Left lung (tissue), 10 donors: Measurements from ENCODE around the gene PCBP3. TPM values are rescaled to one million over a fixed set of nuclear protein-coding genes. Genes with fewer than 3 reads are reported as not detected.

ENCODE experiments used
- ATAC-seq: fragments of 200-7000 bp; cut with Tn5 transposase; one replicate; pipeline ENCODE4 v1.9.1; 2020; ENCODE audit warnings: moderate library complexity
- DNase-seq, 4 donors: peaks; one replicate each; pipeline ENCODE4 v3.0.0-alpha.2; 2013 to 2020
- H3K27ac ChIP-seq, 2 donors: fragments of 200-600 bp; sonication (generic) in 1 of 2; one replicate each; pipeline versions ENCODE4 v1.5.0 to v1.8.0; 2020 to 2021
- H3K27me3 ChIP-seq, 2 donors: fragments of 200-600 bp; sonication (generic) in 1 of 2; one replicate each; pipeline versions ENCODE4 v1.5.0 to v1.8.0; 2020 to 2021
- H3K36me3 ChIP-seq, 2 donors: fragments of 200-600 bp; sonication (generic) in 1 of 2; one replicate each; pipeline versions ENCODE4 v1.5.0 to v1.8.0; 2020 to 2021
- H3K4me1 ChIP-seq, 2 donors: fragments of 200-600 bp; one replicate each; pipeline ENCODE4 v1.8.0; 2021
- H3K4me3 ChIP-seq, 2 donors: fragments of 200-600 bp; sonication (generic) in 1 of 2; one replicate each; pipeline versions ENCODE4 v1.5.0 to v1.8.0; 2020 to 2021; ENCODE audit warnings: mild to moderate bottlenecking in 1 of 2
- H3K9me3 ChIP-seq, 2 donors: fragments of 200-600 bp; sonication (generic) in 1 of 2; one replicate each; pipeline versions ENCODE4 v1.5.0 to v1.8.0; 2020 to 2021
- intact Hi-C, 2 donors: fragments of 100-400 bp; cut with DNase I; formaldehyde crosslinking; loops; one replicate each; pipeline versions ENCODE4 v1.11.2 to v1.14.2; 2022
- polyA plus RNA-seq, 6 donors: library from polyadenylated mRNA; unstranded; fragments of 120-200 nt; gene quantifications; one replicate each; pipeline ENCODE4 v1.2.1, GENCODE V29; 2013; ENCODE audit not compliant: insufficient read length in 6 of 6
- total RNA-seq, 2 donors: library from RNA; stranded (reverse); fragmentation: NEBNext Ultra II Directional; extraction: Animal tissue kit (Norgen Biotek cat#: 25700); gene quantifications; one replicate each; pipeline ENCODE4 v1.2.1, GENCODE V29; 2021
- TF ChIP-seq, protein P1 (sequence below), 2 donors: fragments of 200-600 bp; sonication (generic) in 1 of 2; IDR thresholded peaks; one replicate each; pipeline versions ENCODE4 v1.5.0 to v1.8.0; 2021; ENCODE audit warnings: antibody characterized with exemption in 2 of 2
- donor health status: DM: no; HTN: yes; CAD: no.
- donor health status: DM: no; HTN: no; CAD: no.

PCBP3 gene
- total and polyA plus RNA-seq, 8 donors = 2.1 to 13.8 (median 3.0) TPM

DNA sequence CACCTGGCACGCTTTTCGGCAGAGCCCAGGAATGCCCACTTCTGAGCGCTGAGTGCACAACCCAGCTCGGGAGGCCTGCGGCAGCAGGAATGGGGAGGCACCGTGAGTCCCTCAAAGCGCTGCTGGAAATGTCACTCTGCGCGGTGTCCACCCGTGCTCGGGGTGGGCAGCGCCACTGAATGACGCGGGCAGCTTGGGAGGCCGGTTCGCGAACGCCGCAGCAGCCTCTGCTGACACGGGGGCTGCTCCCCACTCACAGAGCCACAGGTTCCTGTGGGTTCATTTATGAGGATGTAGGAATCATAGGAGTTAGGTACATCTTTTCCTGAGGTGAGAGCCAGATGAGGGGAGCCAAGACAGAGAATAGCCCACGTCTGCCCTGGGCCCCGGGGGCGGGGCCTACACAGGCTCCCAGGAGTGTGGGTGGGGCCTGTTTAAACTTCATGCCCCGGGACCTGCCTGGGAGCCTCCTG is 191.3 kb downstream of the PCBP3 start:
- Histone ChIP-seq H3K27me3 (no peaks in the 10 kb centered on the region), H3K9me3 (peaks cover 0 to 9% of the 10 kb centered on the region in 2 donors), H3K4me1 (no peaks in the 10 kb centered on the region), H3K4me3 (no peak overlapping the region), H3K36me3 (no peaks in the 10 kb centered on the region), H3K27ac (no peak overlapping the region)
- no peak for ATAC-seq
- intact Hi-C loops = no loop called here
- TF ChIP-seq, protein P1, sequence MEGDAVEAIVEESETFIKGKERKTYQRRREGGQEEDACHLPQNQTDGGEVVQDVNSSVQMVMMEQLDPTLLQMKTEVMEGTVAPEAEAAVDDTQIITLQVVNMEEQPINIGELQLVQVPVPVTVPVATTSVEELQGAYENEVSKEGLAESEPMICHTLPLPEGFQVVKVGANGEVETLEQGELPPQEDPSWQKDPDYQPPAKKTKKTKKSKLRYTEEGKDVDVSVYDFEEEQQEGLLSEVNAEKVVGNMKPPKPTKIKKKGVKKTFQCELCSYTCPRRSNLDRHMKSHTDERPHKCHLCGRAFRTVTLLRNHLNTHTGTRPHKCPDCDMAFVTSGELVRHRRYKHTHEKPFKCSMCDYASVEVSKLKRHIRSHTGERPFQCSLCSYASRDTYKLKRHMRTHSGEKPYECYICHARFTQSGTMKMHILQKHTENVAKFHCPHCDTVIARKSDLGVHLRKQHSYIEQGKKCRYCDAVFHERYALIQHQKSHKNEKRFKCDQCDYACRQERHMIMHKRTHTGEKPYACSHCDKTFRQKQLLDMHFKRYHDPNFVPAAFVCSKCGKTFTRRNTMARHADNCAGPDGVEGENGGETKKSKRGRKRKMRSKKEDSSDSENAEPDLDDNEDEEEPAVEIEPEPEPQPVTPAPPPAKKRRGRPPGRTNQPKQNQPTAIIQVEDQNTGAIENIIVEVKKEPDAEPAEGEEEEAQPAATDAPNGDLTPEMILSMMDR (IDR thresholded peaks at IDR 0.05) = no peak
- DNase-seq = no peak

DNA sequence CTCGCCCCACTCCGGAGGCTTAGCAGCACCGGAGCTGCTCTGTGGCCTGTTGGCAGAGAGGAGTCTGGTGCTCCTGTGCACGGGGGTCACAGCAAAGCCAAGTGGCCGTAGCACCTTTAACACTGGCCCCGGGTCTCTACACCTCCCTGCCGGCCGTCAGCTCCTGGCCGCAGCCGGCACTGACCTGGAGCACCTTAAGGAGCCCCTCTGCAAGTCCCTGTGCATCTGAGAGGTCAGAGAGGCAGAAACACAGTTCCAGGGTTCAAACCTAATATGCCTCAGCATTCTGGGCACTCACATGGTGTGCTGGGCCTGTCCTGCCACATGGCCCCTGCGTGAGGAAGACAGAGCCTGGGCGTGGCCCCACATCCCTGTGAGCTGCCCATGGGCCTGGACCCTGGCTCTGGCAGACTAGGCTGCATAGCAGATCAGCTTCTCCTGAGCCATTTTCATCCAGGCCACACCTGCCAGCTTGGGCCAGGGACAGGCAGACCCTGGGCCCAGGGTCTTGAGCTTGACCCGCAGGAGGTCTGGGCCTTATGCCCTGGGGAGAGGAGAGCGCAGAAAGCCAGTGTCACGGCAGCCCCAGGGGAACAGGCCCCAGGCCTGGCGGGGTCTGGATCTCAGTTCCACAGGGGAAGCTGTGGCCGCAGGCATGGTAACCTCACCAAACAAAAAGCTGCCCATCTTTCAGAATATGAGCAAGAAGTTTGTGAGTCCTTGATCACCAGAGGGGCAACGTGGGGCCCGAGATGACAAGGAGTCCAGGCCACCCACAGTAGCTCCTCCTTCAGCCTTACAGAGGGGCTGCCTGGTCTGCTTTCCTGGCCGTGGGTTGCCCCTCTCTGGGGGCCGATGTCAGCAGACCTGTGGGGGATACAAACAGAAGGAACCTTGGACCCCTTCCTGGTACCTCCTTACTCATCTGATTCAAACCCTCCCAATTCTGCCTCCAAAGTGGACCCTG is 192.1 kb downstream of the PCBP3 start:
- TF ChIP-seq, protein P1 (IDR thresholded peaks at IDR 0.05) = no peak
- Histone ChIP-seq H3K4me1 (no peaks in the 10 kb centered on the region), H3K4me3 (no peak overlapping the region), H3K36me3 (no peaks in the 10 kb centered on the region), H3K27ac (no peak overlapping the region), H3K27me3 (no peaks in the 10 kb centered on the region), H3K9me3 (peaks cover 0 to 11% of the 10 kb centered on the region in 2 donors)
- ATAC-seq (no peak), DNase-seq (no peak)
- intact Hi-C loops = no loop called here

DNA sequence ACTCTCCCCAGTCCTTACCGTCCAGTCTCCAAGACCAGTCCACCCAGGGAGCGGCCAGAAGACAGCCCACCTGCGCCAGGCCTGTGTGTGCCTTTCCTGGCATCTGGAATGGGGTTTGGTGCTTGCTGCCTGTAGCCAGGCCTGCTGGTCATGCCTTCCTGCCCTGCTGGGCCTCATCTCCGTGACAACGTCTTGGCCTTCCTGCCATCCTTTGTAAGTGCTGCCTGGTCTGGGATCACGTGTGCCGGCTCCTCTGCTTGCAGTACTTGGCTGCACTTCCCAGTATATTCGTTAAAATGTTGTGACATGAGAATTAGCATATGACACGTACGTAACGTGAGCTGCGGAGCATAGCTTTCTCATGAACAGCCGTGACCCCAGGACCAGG is 192.7 kb downstream of the PCBP3 start:
- intact Hi-C loops = no loop called here
- DNase-seq (peak in 2 of 4 donors; percentile 16 to 28), ATAC-seq (no peak)
- Histone ChIP-seq H3K4me3 (no peak overlapping the region), H3K9me3 (peaks cover 0 to 18% of the 10 kb centered on the region in 2 donors), H3K27ac (no peak overlapping the region), H3K36me3 (no peaks in the 10 kb centered on the region), H3K27me3 (no peaks in the 10 kb centered on the region), H3K4me1 (no peaks in the 10 kb centered on the region)
- TF ChIP-seq, protein P1 (IDR thresholded peaks at IDR 0.05) = no peak

DNA sequence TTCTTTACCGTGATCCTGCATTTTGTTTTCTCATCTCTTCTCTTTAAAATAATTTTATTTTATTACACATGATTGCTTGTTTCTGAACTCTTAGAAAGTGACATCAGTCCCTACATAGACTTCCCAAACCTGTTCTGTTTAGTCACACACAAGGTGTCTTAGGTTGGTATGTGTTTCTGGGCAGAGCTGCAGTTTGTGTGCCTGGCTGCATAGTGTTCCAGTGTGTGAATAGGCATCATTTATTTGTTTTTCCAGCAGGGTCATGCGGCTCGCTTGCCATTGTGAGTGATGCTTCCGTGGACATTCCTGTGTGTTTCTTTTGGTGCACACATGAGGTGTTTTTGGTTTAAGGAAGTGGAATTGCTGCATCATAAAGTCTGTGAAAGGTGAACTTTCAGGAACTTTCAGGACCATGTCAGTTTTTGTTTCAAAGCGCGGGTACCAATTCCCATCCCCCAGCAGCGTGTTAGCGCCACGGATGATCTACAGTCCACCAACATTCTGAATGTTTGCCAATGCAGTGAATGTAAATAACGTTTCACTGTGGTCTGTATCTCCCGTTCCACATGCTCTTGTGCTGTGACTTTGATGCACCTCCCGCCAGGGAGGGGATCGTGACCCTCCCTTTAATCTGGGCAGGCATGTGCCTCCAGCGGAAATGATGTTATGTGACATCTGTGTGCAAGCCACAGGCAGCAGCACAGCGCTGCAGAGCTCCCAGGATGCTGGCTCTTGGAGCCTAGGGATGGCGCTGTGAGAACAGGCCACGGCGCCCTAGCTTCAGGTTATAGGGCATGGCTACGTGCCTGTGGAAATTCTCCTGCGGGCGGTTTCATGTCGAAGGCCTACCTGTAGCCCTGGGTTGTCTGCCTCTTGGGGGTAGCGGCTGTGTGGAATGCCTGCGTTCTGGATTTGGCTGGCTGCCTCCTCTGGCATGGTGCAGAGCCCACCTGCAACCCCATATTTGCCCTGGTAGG is 193.5 kb downstream of the PCBP3 start:
- H3K27me3 ChIP-seq = no peaks in the 10 kb centered on the region
- no peak overlapping the region for H3K4me3 ChIP-seq
- no peaks in the 10 kb centered on the region for H3K4me1 ChIP-seq
- DNase-seq (no peak), ATAC-seq (no peak)
- intact Hi-C loops = no loop called here
- TF ChIP-seq, protein P1 (IDR thresholded peaks at IDR 0.05) = no peak
- H3K27ac ChIP-seq = no peak overlapping the region
- H3K9me3 ChIP-seq = peaks cover 0 to 25% of the 10 kb centered on the region in 2 donors
- H3K36me3 ChIP-seq = no peaks in the 10 kb centered on the region
